Dedifferentiated amniotic fluid mesenchymal stem cell (primary cell): Measurements from ENCODE around the gene RPS16.
A peak's percentile ranks its signal among the peaks of the same experiment; 100 is the strongest.
"Not testable (repeated sequence)": the region's sequence is repeated elsewhere in the genome, so short reads cannot be mapped to it uniquely, and the experiment has no call there.

Experiments used
- DNase-seq: peaks from one replicate; pipeline ENCODE4 v3.0.0-alpha.2; 2016; ENCODE audit errors: extremely low spot score

The RPS16 gene

DNA sequence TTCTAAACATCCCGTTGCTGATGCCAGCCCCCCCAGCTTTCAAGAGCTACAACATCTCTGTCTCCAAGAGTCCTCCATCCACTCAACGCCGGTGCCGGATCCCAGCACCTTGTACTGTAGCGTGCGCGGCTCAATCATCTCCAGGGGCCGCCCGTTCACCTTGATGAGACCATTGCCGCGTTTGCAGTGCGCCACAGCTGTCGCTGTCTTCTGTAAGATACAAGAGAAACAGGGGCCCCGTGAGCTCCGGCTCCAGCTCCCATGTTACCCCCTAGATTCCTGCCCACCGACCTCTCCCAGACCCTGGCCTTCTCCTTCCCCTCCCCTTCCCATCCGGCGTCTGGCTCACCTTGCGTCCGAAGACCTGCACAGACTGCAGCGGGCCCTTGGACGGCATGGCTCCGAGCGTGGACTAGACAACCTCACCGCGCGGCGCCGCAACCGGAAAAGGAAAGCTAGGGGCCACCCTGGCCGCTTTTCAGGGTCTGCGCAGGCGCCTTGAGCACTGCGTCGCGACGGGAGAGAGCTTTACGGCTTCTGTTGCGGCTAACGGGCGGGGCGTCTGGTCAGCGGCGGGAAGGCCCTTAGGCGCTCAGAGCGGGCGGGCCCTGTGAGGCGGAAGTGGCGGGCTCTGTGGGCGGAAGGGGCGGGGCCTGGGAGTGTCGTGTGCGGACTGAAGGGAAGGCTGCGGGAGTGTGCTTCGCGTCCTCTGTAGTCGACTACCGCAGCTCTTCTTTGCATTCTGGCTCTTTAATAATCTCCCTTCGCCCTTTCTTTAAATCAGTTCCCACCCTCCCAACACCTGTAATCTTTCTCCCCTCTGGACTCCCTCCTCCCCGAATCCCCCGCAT lies at the start of gene RPS16:
RPS16 (minus strand) TSS at position 451 of the 851 bp plus-strand sequence; CDS start at position 397, 54 bp downstream.
- peak; percentile 98 for DNase-seq

DNA sequence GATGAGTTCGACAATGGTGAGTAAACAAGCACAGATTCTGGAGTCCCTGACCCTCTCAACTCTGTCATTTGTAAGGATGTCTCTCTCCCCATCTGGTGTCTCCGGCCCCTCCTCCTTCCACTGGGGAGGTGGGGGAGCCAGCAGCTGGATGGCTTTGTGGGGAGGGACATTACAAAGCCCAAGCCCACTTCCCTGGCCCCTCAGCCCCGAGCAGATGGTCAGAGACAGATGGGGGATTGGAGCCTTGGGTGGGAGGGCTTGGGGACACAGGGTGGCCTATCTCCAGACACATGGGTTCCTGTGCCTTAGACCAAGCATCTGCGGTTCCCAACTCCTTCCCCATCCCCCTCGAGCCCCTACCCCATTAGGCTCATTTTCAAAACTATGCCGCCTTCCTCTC lies 47.4 kb upstream of the RPS16 start:
- no peak for DNase-seq

DNA sequence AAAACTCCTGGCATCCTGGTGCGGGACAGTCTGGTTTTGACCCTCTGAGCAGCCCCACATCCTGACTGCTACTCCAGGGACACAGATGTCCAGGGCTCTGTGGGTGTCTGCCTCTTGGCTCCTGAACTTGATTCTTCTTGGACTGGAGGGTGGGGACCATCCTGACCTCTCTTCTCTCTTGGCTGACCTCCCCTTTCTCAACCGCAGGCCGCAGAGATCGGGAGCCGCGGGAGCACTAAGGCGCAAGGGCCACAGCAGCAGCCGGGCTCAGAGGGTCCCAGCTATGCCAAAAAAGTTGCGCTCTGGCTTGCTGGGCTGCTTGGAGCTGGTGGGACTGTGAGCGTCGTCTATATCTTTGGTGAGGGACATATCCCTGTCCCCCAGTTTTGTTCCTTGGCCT lies 45.9 kb upstream of the RPS16 start:
- no peak for DNase-seq

DNA sequence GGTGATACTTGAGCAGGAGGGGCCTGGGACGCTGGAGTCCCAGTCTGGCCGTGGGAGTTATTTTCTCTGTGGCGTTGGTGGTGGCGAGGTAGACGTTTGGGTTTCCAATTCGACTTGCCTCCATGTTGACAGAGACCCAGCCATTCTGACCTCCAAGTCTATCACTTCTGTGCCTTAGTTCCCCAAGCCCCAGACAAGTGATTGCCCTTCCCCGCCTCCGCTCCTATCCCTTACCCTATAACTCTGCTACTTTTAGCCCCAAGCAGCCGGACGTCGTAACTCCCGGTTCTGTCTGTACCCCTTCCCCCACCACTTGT lies 45.4 kb upstream of the RPS16 start:
- DNase-seq: no peak

DNA sequence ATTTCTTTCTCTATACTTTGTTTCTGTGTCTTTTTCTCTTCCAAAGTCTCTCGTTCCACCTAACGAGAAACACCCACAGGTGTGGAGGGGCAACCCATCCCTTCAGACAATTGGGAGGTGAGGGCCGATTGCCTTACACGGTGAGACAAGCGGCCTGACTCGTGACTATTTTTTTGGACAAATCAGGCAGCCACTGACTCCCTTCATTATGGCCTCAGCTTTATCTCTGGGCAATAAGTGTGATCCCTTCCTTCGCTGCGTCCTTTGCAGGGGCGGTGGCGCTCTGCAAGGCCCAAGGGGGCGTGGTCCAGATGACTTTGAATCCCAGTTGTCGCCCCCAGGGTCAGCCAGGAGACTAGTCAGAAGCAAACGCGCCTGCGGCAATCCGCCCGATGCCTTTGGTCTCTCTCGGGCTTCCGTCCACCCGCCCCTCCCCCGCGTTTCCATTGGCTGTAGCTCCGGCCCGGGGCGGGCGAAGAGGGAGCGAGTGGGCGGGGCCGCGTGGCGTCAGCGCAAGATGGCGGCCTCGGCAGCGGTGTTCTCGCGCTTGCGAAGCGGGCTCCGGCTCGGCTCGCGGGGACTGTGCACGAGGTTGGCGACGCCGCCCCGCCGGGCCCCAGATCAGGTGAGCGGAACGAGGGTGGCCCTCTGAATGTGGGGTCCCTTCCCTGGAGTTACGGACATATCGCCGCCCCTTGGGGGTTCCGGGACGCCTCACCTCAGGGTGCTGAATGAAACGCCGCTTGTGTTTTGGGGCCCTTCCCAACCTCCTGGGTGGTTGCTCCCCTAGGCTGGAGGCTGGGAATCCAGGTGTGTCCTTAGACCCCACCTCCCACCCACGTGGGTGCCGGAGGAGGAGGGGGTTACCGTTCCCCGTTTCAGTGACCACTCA lies 44.8 kb upstream of the RPS16 start, which contains the start of gene TIMM50:
TIMM50 (plus strand) TSS at position 502 of the 892 bp plus-strand sequence; CDS start at position 518, 16 bp downstream.
- DNase-seq: peak; percentile 96

DNA sequence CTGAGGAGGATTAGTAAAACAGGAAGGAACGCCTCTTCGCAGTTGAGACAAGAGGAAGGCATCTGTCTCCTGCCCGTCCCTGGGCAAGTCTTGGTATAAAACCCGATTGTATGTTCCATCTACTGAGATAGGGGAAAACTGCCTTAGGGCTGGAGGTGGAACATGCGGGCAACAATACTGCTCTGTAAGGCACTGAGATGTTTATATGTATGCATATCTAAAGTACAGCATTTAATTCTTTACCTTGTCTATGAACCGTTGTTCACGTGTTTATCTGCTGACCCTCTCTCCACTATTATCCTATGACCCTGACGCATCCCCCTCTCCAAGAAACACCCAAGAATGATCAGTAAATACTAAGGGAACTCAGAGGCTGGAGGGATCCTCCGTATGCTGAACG lies 44.2 kb upstream of the RPS16 start:
- DNase-seq: no peak

DNA sequence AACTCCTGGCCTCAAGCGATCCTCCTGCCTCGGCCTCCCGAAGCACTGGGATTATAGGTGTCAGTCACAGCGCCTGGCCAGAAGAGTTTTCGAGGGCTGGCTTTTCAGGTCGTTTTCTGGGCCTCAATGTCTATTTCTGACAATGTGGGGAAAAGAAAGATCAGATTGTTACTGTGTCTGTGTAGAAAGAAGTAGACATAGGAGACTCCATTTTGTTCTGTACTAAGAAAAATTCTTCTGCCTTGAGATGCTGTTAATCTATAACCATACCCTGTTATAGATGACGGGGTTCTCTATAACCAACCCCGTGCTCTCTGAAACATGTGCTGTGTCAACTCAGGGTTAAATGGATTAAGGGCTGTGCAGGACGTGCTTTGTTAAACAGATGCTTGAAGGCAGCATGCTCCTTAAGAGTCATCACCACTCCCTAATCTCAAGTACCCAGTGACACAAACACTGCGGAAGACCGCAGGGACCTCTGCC lies 43.6 kb upstream of the RPS16 start:
- DNase-seq: not testable (repeated sequence)

DNA sequence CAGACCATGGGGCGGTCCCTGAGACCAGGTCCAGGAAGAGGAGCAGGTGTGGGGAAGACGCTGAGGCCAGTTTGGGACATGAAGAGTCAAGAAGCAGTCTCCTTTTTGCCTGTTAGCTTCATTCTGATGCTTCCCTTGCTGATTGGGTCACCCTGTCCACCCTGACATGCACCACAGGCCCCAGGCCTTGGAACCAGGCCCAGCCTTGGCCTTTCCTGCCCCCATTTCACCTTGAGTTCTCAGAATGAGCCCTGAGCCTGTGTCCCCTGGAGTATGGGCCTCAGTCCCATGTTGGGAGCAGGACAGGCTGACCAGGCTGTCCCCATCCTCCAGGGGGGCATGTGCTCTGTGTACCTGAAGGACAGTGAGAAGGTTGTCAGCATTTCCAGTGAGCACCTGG lies 40.0 kb upstream of the RPS16 start:
- DNase-seq: no peak

DNA sequence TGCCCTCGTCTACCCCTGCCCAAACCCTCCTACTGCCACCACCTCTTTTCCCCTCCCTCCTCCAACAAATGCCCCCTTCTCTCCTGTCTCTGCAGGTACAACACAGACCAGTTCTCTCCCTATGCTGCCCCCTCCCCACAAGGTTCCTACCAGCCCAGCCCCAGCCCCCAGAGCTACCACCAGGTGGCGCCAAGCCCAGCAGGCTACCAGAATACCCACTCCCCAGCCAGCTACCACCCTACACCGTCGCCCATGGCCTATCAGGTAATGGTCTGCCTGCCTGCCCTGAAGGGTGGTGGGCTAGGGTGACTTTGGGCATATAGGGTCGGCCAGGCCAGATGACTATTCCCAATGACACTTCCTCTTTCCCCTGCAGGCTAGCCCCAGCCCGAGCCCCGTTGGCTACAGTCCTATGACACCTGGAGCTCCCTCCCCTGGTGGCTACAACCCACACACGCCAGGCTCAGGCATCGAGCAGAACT lies 38.4 kb upstream of the RPS16 start:
- no peak for DNase-seq

DNA sequence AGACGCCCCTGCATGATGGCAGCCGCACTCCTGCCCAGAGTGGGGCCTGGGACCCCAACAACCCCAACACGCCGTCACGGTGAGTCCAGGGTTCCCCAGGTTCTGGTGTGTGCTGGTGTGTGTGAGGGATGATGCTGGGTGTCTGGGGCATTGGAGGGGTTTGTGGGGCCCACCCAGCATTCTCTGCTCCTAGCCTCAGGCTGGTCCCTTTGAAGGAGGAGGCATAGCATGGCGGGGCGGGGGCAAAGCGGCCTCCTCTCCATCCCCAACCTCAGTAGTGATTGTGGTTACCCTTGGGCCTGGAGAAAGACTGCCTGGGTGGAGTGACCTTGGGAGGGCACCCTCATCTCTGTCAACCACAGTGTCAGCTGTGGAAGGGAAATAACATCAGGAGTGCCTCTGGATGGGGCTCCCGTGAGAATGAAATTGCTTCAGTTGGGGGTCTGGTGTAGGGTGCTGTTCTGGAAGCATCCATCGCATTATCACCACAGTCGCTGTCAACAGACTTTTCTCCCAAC lies 37.8 kb upstream of the RPS16 start:
- no peak for DNase-seq

DNA sequence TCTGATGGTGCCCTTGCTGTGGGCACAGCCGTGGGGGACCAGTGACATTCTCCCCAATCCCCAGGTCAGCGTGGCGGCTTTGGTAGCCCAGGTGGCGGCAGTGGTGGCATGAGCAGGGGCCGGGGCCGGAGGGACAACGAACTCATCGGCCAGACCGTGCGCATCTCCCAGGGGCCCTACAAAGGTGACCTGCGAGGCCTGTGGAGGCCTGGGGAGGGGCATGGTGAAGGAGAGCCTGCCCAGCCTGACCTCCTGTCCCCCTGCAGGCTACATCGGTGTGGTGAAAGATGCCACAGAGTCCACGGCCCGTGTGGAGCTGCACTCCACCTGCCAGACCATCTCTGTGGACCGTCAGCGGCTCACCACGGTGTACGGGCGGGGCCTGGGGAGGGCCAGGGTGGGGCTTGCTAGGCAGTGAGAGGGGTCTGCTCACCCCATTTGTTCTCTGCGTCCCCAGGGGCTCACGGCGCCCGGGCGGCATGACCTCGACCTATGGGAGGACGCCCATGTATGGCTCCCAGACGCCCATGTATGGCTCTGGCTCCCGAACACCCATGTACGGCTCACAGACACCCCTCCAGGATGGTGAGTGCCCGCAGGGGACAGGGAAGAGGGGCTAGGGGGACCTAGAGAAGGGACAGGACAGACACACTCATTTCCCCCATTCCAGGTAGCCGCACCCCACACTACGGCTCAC lies 37.1 kb upstream of the RPS16 start:
- DNase-seq: no peak

DNA sequence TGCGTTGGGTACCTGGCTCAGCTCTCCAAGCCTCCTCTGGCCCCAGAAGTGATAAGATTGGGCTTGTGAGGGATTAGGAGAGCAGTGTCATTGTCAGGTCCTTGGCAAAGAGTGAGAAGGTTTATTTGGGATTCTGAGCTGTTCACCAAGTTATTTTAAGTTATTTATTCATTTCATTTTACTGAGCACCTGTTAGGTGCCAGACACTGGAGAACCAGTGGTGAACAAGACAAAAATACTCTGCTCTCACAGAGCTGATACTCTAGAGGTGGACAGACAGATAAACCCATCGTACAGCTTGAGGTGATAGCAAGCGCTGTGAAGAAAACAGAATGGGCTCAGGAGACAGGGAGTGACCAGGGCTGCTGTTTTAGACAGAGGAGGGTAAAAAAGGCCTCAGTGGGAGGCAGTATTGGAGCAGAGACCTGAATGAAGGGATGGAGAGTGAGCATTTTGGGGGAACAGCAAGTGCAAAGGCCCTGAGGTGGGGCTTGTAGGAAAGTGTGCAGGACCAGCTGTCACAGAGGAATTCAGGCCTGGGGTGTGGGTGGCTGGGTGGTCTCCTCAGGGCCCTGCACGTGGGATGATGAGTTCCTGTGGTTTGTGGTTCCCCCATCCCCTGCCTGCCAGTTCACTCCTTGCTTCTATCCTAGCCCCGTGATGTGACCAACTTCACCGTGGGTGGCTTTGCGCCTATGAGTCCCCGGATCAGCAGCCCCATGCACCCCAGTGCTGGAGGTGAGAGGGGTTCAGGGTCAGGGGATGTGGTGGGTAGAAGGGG lies 36.2 kb upstream of the RPS16 start:
- no peak for DNase-seq

DNA sequence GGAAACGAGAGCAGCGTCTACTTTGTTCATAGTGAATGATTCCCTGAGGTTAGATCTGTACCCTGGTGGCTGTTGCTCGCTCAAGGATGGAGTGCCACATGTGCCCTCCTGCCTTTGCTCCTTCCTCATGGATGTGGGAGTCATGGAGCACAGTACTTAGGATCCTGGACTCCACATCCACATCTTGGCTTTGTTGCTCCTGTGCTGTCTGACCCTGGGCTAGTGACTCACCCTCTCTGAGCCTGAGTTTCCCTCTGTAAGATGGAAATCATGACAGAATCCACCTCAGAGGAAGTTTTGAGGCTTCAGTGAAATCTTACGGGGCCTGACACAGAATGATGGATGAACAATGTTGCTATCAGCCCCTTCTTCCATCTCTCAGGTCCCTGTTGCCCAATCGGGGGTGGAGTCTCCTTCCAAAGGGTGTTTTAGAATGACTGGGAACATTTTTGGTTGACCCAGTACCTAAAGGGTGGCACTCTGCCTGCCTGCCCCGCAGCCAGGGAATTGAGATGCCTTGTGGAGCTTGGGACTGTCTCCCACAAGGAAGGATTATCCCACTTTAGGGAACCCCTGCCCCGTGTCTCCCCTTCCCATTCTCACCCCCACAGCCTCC lies 35.1 kb upstream of the RPS16 start:
- DNase-seq: no peak

DNA sequence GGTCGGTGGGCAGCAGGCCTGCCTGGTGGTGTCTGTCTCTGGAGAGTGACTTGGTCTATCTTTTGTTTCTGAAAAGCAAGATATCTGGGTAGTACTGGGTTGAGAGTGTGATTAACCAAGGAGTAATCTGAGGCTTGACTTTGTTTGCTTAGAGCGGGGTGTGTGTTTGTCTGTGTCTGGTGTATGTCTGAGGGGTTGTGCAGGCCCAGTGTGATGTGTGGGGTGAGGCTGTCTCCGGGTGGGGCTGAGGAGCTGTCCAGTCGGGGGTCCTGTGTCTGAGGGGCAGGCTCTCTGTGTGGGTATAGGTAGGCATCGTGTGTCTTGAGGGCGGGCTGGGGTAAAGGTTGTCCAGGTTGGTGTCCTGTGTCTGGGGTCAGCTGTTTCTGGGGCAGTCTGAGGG lies 33.8 kb upstream of the RPS16 start:
- no peak for DNase-seq

DNA sequence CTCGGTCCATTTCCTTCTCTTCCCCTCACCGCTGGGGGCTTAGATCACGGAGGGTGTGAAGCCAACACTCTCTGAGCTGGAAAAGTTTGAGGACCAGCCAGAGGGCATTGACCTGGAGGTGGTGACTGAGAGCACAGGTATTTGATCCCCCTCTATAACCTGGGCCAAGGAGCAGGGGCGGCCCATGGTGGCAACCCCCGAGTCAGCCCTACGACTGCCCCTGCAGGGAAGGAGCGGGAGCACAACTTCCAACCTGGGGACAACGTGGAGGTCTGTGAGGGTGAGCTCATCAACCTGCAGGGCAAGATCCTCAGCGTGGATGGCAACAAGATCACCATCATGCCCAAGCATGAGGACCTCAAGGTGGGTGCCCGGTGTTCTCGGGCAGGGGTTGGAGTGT lies 33.3 kb upstream of the RPS16 start:
- DNase-seq: no peak

DNA sequence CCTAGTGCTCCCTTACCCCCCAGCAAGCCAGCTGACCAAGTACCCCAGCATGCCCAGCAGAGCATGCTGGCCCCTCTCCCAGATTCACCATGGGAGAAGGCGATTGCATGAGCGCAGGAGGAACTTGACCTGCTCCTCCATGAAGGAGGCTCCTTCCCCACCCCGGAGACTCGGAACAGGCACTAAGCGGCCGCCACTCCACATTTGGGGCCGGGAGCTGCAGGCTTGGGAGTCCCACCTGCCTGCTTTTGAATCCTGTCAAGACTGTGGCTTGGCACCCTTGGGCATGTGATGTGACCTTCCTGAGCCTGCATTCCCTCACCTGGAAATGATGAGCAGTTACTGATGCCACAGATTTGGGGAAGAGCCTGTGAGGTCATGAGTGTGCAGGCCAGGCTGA lies 32.2 kb upstream of the RPS16 start:
- no peak for DNase-seq

DNA sequence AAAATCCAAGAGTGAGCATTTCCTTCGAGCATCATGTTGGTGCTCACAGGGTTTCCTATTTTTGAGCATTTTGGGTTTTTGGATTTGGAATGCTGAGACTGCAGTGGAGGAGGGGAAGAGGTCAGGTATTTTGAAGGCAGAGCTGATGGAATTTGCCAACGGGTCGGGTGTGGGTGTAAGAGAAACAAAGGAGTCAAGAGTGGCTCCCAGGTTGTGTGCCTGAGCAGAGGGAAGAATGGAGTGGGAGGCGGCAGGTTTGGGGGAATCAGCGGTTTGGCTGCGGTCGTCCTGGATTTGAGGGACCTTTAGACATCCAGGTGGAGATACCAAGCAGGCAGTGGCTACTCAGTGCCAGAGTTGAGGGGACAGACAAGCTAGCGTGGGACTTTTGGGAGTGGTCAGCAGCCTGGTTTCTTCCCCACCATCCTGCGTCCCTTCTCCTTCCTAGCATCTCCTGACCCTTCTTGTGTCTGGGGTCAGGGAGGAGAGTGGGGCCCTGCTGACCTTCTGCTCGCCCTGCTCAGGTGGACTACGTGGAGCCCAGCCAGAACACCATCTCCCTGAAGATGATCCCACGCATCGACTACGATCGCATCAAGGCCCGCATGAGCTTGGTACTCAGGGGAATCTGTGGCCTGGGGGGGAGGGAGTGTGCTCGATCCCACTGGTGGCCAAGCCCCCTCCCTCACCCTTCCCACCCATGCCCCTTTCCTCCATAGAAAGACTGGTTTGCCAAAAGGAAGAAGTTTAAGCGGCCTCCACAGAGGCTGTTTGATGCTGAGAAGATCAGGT lies 30.4 kb upstream of the RPS16 start:
- DNase-seq: no peak

DNA sequence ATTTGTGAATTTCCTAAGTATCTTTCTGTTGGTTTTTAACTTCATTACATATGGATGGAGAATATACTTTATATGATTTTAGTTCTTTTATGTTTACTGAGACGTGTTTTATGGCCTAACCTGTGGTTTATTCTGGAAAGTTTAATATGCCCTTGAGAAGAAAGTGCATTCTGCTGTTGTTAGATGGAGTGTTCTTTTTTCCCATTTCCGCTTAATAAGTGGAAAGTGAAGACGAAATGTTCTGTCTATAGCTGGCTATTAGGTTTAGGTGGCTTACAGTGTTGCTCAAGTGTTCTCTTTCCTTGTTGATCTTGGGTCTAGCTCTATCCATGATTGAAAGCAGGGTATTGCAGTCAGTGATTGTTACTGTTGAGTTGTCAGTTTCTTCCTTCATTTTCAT lies 27.7 kb upstream of the RPS16 start:
- no peak for DNase-seq

DNA sequence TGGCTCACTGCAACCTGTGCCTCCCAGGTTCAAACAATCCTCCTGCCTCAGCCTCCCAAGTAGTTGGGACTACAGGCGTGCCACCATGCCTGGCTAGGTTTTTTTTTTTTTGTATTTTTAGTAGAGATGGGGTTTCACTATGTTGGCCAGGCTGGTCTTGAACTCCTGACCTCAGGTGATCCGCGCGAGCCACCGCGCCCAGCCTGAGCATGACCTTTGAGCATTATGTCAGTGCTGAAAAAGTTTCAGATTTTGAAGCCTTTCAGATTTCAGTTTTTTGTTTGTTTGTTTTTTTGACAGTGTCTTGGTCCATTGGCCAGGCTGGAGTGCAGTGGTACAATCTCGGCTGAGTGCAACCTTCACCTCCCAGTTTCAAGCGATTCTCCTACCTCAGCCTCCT lies 15.5 kb upstream of the RPS16 start:
- DNase-seq: peak; percentile 6
